Urothelium cell line (cell line): Measurements from ENCODE around the gene KRT1.
"Not testable (repeated sequence)": the region's sequence is repeated elsewhere in the genome, so short reads cannot be mapped to it uniquely, and the experiment has no call there.

Experiments used
- DNase-seq: peaks from one replicate; pipeline ENCODE4 v3.0.0; 2011; ENCODE audit warnings: low spot score, mixed read lengths
- FAIRE-seq: peaks from 2 replicates; lab custom pipeline; 2011; peaks lifted over from hg19 to GRCh38; lab: Jason Lieb, UNC

KRT1 gene

GRCh38 chr12:52680363-52680762 lies at the start of gene KRT1:
Gene KRT1, minus strand, starts transcription at chr12:52680407. Its CDS starts 59 bp downstream, at chr12:52680348.
- no peak for FAIRE-seq

GRCh38 chr12:52729147-52729546 lies 48.9 kb upstream of the KRT1 start:
- DNase-seq (no peak), FAIRE-seq (peak; percentile 53)

More at GRCh38 chr12:52680363-52680762, at the start of gene KRT1:
- DNase-seq = no peak

- FAIRE-seq (no peak), DNase-seq (no peak)
Observed at GRCh38 chr12:52728374-52728773, 48.2 kb upstream of the KRT1 start.

- DNase-seq (no peak), FAIRE-seq (no peak)
Observed at GRCh38 chr12:52727037-52727436, 46.8 kb upstream of the KRT1 start.

- no peak for FAIRE-seq
- no peak for DNase-seq
Observed at GRCh38 chr12:52726451-52726850, 46.2 kb upstream of the KRT1 start.

GRCh38 chr12:52724384-52724783 lies 44.2 kb upstream of the KRT1 start:
- DNase-seq (no peak), FAIRE-seq (no peak)

GRCh38 chr12:52722680-52723079 lies 42.5 kb upstream of the KRT1 start:
- DNase-seq (no peak), FAIRE-seq (no peak)

- FAIRE-seq (no peak), DNase-seq (no peak)
Observed at GRCh38 chr12:52721838-52722470, 41.7 kb upstream of the KRT1 start.

GRCh38 chr12:52720365-52720886 lies 40.2 kb upstream of the KRT1 start:
- no peak for FAIRE-seq
- no peak for DNase-seq

GRCh38 chr12:52716061-52716460 lies 35.9 kb upstream of the KRT1 start:
- no peak for FAIRE-seq

GRCh38 chr12:52715416-52715815 lies 35.2 kb upstream of the KRT1 start:
- no peak for DNase-seq
- no peak for FAIRE-seq

More at GRCh38 chr12:52716061-52716460, 35.9 kb upstream of the KRT1 start:
- no peak for DNase-seq

- FAIRE-seq (no peak), DNase-seq (no peak)
Observed at GRCh38 chr12:52714887-52715281, 34.7 kb upstream of the KRT1 start.

- FAIRE-seq (peak; percentile 90), DNase-seq (peak; percentile 57)
Observed at GRCh38 chr12:52713960-52714886, 34.0 kb upstream of the KRT1 start.

GRCh38 chr12:52712122-52712521 lies 31.9 kb upstream of the KRT1 start:
- not testable (repeated sequence) for DNase-seq, FAIRE-seq

GRCh38 chr12:52710730-52711129 lies 30.5 kb upstream of the KRT1 start:
- FAIRE-seq = no peak
- DNase-seq = no peak

- FAIRE-seq = no peak
- no peak for DNase-seq
Observed at GRCh38 chr12:52708010-52708409, 27.8 kb upstream of the KRT1 start.

- FAIRE-seq = no peak
- DNase-seq = no peak
Observed at GRCh38 chr12:52704464-52704863, 24.3 kb upstream of the KRT1 start.

- no peak for DNase-seq
- FAIRE-seq = no peak
Observed at GRCh38 chr12:52703878-52704277, 23.7 kb upstream of the KRT1 start.

GRCh38 chr12:52703424-52703823 lies 23.2 kb upstream of the KRT1 start, which contains the start of gene KRT77:
Gene KRT77, minus strand, starts transcription at chr12:52703524. Its CDS starts 90 bp downstream, at chr12:52703434.
- FAIRE-seq = no peak
- no peak for DNase-seq

- peak; percentile 87 for FAIRE-seq
- DNase-seq = no peak
Observed at GRCh38 chr12:52702338-52702737, 22.1 kb upstream of the KRT1 start.

GRCh38 chr12:52701281-52701680 lies 21.1 kb upstream of the KRT1 start:
- FAIRE-seq (no peak), DNase-seq (no peak)

GRCh38 chr12:52699960-52700359 lies 19.8 kb upstream of the KRT1 start:
- FAIRE-seq = no peak
- DNase-seq = no peak
